Neural cell (in vitro differentiated cells): ENCODE results near the gene ARHGEF37. TPM values are rescaled to one million over a fixed set of nuclear protein-coding genes. Genes with fewer than 3 reads are reported as not detected.

Source experiments
- H2AFZ ChIP-seq: fragments of 200-600, 300-800 bp; sonication (generic), shearing (Covaris generic); 2 replicates; pipeline ENCODE4 v1.6.0; 2014; ENCODE audit warnings: low read depth, mild to moderate bottlenecking, antibody characterized with exemption, low read length, moderate library complexity
- H3F3A ChIP-seq: fragments of 200-600 bp; shearing (Covaris generic); 2 replicates; pipeline ENCODE4 v1.6.1; 2016; ENCODE audit warnings: mild to moderate bottlenecking, moderate library complexity, mixed read lengths, antibody characterized with exemption, low read length; ENCODE audit not compliant: insufficient read depth, poor library complexity, severe bottlenecking
- H3K27ac ChIP-seq: fragments of 200-600, 300-800 bp; sonication (generic), shearing (Covaris generic); 2 replicates; pipeline ENCODE4 v1.5.1; 2014; ENCODE audit warnings: mild to moderate bottlenecking, low read length, moderate library complexity
- H3K27me3 ChIP-seq: fragments of 300-800, 200-600 bp; sonication (generic), shearing (Covaris generic); 2 replicates; pipeline ENCODE4 v1.6.0; 2014; ENCODE audit warnings: mild to moderate bottlenecking, low read depth, low read length, moderate library complexity; ENCODE audit not compliant: insufficient read depth
- H3K36me3 ChIP-seq: fragments of 300-800, 200-600 bp; sonication (generic), shearing (Covaris generic); 2 replicates; pipeline ENCODE4 v1.5.1; 2014; ENCODE audit warnings: mild to moderate bottlenecking, antibody characterized with exemption, low read length, moderate library complexity; ENCODE audit not compliant: insufficient read depth
- H3K4me2 ChIP-seq: fragments of 300-800, 200-600 bp; sonication (generic), shearing (Covaris generic); 2 replicates; pipeline ENCODE4 v1.6.0; 2014; ENCODE audit warnings: mild to moderate bottlenecking, low read length
- H3K4me3 ChIP-seq: fragments of 300-800, 200-600 bp; sonication (generic), shearing (Covaris generic); 2 replicates; pipeline ENCODE4 v1.5.1; 2014; ENCODE audit warnings: mild to moderate bottlenecking, low read length, moderate library complexity
- H3K79me2 ChIP-seq: fragments of 200-600 bp; shearing (Covaris generic); replicated peaks from 2 replicates; pipeline ENCODE4 v1.6.0; 2014; ENCODE audit warnings: mild to moderate bottlenecking, low read length, moderate library complexity; ENCODE audit not compliant: insufficient read depth
- H3K9ac ChIP-seq: fragments of 300-800, 200-600 bp; sonication (generic), shearing (Covaris generic); 2 replicates; pipeline ENCODE4 v1.6.1; 2016; ENCODE audit warnings: mild to moderate bottlenecking, low read length, mixed read lengths
- H3K9me2 ChIP-seq: fragments of 200-600 bp; shearing (Covaris generic); 2 replicates; pipeline ENCODE4 v1.6.1; 2016; ENCODE audit warnings: mild to moderate bottlenecking, low read length, mixed read lengths; ENCODE audit not compliant: insufficient read depth
- H3K9me3 ChIP-seq: fragments of 200-600, 300-800 bp; sonication (generic), shearing (Covaris generic); 2 replicates; pipeline ENCODE4 v1.6.1; 2016; ENCODE audit warnings: mild to moderate bottlenecking, mixed run types, low read length, moderate library complexity, mixed read lengths
- H4K20me1 ChIP-seq: fragments of 200-600 bp; shearing (Covaris generic); 2 replicates; pipeline ENCODE4 v1.6.1; 2016; ENCODE audit warnings: mild to moderate bottlenecking, mixed run types; ENCODE audit not compliant: insufficient read depth
- CTCF ChIP-seq: fragments of 450-650 bp; IDR thresholded peaks from 2 replicates; pipeline ENCODE4 v1.5.1; 2014; ENCODE audit warnings: antibody characterized with exemption, mild to moderate bottlenecking, moderate library complexity; ENCODE audit not compliant: poor library complexity, severe bottlenecking
- EP300 ChIP-seq: fragments of 450-650 bp; conservative IDR thresholded peaks from 2 replicates; pipeline ENCODE4 v1.6.1; 2014; ENCODE audit warnings: antibody characterized with exemption, mild to moderate bottlenecking, moderate library complexity; ENCODE audit not compliant: poor library complexity, severe bottlenecking
- EZH2 ChIP-seq: fragments of 200-600, 300-800 bp; shearing (Covaris generic), sonication (generic); IDR thresholded peaks from 2 replicates; pipeline ENCODE4 v1.6.1; 2014; ENCODE audit warnings: antibody characterized with exemption, low read length, borderline replicate concordance, mild to moderate bottlenecking; ENCODE audit not compliant: insufficient read depth, poor library complexity, severe bottlenecking
- MXI1 ChIP-seq: fragments of 450-650 bp; conservative IDR thresholded peaks from 2 replicates; pipeline ENCODE4 v1.6.1; 2014; ENCODE audit warnings: antibody characterized with exemption, mild to moderate bottlenecking; ENCODE audit not compliant: poor library complexity, severe bottlenecking
- POLR2AphosphoS5 ChIP-seq: IDR thresholded peaks from 2 replicates; pipeline ENCODE4 v1.6.1; 2012
- RAD21 ChIP-seq: fragments of 450-650 bp; conservative IDR thresholded peaks from 2 replicates; pipeline ENCODE4 v1.6.1; 2014; ENCODE audit warnings: antibody characterized with exemption, mild to moderate bottlenecking, moderate library complexity
- REST ChIP-seq: IDR thresholded peaks from 2 replicates; pipeline ENCODE4 v1.6.1; 2012; ENCODE audit warnings: borderline replicate concordance
- SMC3 ChIP-seq: fragments of 450-650 bp; conservative IDR thresholded peaks from 2 replicates; pipeline ENCODE4 v1.6.1; 2014; ENCODE audit warnings: antibody characterized with exemption, mild to moderate bottlenecking, moderate library complexity; ENCODE audit not compliant: poor library complexity
- TAF1 ChIP-seq: IDR thresholded peaks from 2 replicates; pipeline ENCODE4 v1.6.1; 2012; ENCODE audit warnings: low read depth
- polyA plus RNA-seq: library from polyadenylated mRNA; depleted of rRNA; stranded (reverse); fragments of >200 nt; gene quantifications from 2 replicates; pipeline ENCODE4 v1.2.3, GENCODE V29; 2014

Gene ARHGEF37
- polyA plus RNA-seq, 1 donor from 2014 or later: 0.53 TPM

- Histone ChIP-seq H3K9me2 (no peaks in the 10 kb centered on the region), H3K79me2 (no peaks in the 10 kb centered on the region), H3K36me3 (no peaks in the 10 kb centered on the region), H2AFZ (no peak overlapping the region), H3K9me3 (no peaks in the 10 kb centered on the region), H3F3A (no peaks in the 10 kb centered on the region), H3K27ac (no peak overlapping the region), H4K20me1 (no peaks in the 10 kb centered on the region), H3K4me3 (no peak overlapping the region), H3K27me3 (no peaks in the 10 kb centered on the region), H3K9ac (no peak overlapping the region), H3K4me2 (no peak overlapping the region)
- TF ChIP-seq REST (no peak), EP300 (no peak), TAF1 (no peak), MXI1 (no peak), POLR2AphosphoS5 (no peak), SMC3 (no peak), EZH2 (no peak), RAD21 (no peak), CTCF (no peak)
Observed at GRCh38 chr5:149681252-149681651, 100.0 kb downstream of the ARHGEF37 start.

GRCh38 chr5:149681922-149682321 is 100.6 kb downstream of the ARHGEF37 start:
- Histone ChIP-seq H3K4me3 (no peak overlapping the region), H3K79me2 (no peaks in the 10 kb centered on the region), H4K20me1 (no peaks in the 10 kb centered on the region), H3K27me3 (no peaks in the 10 kb centered on the region), H3K4me2 (no peak overlapping the region), H3F3A (no peaks in the 10 kb centered on the region), H3K9me3 (no peaks in the 10 kb centered on the region), H3K27ac (no peak overlapping the region), H3K9ac (no peak overlapping the region), H2AFZ (no peak overlapping the region), H3K36me3 (no peaks in the 10 kb centered on the region), H3K9me2 (no peaks in the 10 kb centered on the region)
- TF ChIP-seq TAF1 (no peak), REST (no peak), POLR2AphosphoS5 (no peak), RAD21 (no peak), EZH2 (no peak), MXI1 (no peak), SMC3 (no peak)
